GM03348 (cell line): Measurements from ENCODE around the gene SUGCT.
"Not testable (repeated sequence)": the region's sequence is repeated elsewhere in the genome, so short reads cannot be mapped to it uniquely, and the experiment has no call there.

ENCODE experiments used
- DNase-seq: peaks from one replicate; pipeline ENCODE4 v3.0.0; 2012; ENCODE audit warnings: low spot score

Gene SUGCT

DNA sequence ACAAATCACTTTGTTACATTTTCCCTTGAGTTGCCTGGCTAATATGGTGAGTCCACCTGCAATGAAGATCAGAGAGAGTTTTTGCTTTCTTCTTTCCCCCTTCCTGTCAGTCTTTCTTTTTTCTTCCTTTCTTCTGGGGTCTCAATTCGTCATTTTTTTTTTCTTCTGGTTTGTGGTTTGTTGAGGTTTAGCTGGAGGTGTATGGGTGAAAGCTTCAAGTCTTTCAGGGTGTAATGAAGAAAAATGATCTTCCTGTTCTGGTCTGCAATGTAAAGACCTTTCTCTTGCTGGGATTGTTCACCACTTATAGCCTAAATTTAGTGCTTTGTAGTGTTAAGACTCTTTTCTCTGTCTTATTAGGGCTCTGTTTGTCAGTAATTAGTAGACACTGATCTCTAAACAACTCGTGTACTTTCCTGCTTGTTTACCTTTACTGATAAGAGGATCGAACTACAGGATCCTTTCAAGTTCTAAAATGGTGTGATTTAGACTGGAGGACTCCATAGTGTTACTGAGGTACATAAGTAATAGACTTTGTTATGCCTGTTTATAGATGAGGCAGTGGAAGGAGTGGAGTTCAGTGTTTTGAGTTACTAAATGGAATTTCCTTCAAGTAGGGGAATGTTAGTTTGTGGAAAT lies 129.1 kb downstream of the SUGCT start:
- no peak for DNase-seq

DNA sequence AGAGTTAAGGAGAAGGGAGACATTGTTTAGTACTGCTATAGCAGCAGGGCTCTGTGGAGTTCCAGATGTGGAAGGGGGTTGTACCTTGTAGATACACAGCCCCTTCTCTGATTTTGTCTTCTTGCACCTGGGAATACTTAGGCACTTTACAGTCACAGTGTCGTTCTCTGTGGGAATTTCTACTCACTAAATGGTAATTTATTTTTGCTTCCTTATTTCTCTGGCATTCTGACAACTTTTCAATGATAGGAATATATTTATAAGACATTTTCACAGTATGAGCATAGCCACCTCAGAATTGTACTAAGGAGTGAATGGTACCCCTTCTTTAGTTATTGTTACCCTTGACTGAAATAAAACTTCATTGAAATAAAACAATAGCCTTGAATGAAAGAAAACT lies 132.8 kb downstream of the SUGCT start:
- DNase-seq = no peak

DNA sequence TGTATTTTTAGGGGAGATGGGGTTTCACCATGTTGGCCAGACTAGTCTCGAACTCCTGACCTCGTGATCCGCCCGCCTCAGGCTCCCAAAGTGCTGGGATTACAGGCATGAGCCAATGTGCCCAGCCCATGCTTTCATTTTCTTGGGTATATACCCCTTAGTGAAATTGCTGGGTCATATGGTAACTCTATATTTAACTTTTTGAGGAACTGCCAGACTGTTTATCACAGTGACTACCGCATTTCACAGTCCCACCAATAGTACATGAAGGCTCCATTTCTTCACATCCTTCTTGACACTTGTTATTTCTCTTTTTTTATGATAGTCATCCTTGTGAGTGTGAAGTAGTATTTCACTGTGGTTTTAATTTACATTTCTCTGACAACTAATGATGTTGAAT lies 134.0 kb downstream of the SUGCT start:
- not testable (repeated sequence) for DNase-seq

DNA sequence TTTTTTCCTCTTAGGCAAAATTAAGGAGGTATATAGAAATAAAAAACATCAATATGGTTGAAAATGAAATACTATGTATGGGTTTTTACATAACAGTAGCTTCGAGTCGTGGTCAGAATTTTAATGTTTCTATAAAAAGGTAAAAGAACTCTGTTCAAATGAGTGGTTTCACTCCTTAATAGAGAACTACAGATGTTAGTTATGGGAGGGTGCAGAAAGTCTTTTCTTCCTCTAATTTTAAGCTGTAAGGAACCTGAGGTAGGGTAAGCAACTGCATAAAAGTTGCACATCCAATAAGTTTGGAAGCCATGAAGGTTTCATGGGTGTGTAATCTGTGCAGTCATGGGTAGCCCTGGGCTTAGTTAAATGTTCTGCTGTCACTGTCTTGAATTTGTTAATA lies 141.3 kb downstream of the SUGCT start:
- no peak for DNase-seq

DNA sequence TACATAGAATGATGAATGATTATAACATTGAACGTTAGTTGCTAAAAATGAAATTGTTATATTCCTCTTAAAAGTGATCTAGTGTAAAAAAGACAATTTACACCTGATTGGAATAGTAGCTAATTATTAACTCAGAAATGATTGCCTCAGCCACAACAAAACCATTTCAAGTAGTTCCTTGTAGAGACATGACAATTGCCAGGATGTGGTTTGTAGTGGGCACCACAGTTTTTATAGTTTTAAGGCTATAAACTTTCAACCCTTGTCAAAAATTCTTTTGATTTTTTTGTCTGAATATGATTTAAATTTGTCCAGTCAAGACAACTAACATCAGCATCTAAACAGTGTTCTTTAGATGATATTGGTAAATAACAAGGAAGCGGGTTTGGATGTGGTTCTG lies 145.2 kb downstream of the SUGCT start:
- DNase-seq = no peak

DNA sequence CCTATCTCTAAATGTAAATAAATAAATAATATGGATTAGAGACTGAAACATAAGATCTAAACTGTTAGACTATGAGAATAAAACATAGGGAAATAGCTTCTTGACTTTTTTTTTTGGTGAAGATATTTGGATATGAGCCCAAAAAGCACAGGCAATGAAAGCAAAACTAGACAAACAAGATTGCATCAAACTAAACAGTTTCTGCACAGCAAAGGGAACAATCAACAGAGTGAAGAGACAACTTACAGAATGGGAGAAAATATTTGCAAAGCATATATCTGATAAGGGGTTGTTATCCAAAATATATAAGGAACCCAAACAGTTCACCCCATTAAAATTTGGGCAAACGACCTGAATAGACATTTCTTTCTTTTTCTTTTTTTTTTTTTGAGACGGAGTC lies 148.1 kb downstream of the SUGCT start:
- no peak for DNase-seq

DNA sequence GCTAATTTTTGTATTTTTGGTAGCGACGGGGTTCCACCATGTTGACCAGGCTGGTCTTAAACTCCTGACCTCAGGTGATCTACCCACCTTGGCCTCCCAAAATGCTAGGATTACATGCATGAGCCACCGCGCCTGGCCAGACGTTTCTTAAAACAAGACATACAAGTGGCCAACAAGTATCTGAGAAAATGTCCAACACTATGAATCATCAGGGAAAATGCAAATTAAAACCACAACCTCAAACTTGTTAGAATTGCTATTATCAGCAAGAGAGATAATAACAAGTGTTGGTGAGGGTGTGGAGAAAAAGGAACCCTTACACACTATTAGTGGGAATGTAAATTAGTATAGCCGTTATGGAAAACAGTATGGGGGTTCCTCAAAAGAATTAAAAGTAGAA lies 148.6 kb downstream of the SUGCT start:
- no peak for DNase-seq

DNA sequence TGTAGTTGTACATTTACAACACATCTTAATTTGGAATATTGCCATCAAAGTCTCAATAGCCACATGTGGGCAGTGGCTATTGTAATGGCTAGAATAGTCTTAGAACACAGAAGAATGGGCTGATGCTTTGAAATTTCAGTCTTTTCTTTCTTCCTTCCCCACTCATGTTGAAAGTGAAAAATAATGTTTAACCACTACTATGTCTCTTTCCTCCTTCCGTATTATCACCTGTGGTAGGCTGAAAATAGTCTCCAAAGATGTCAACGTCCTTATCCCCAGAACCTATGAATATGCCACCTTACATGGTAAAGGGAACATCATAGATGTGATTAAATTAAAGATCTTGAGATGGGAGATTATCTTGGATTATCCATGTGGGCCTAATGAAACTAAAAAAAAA lies 154.0 kb downstream of the SUGCT start:
- no peak for DNase-seq

DNA sequence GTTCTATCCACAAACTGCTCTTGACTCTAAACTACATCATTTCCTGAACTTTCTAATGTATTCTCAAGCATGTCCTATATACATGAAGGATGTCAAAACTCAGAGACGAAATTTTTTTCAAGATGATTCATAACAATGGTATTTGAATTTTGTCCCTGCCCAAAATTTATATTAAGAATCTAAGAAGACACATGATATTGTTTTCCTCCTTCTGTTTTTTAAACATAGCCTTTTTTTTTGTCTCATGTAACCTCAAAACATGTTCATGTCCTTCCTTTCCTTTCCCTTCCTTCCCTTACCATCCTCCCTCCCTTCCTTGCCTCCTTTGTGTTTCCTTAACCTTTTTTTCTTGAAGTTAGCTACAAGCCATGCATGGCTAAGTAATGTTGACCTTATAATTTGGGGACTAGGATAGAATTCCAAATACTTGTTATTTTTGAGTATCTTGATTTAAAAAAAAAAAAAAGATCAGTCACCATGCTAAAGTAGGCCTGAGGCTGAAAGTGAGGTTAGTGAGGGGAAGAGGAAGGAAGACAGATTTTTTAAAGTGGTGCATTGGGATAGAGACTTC lies 163.0 kb downstream of the SUGCT start:
- peak; percentile 12 for DNase-seq

DNA sequence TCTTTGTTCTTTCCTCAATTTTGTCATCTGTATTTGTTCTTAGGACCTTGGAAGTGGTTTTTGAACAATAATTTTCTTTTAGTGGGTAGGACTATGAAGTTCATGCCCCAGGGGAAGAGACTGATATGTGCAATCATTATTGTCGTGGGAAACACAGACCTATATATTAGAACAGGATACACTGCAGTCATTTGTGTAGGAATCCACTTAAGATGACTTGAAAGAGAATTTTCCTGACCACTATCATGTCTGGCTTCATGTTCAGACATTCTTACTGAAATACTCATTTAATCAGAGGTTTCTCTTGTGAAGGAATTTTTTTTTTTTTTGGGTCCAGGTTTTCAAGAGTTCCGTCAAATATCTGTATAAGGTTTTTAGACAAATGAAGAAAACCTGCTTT lies 163.6 kb downstream of the SUGCT start:
- DNase-seq = peak; percentile 43

DNA sequence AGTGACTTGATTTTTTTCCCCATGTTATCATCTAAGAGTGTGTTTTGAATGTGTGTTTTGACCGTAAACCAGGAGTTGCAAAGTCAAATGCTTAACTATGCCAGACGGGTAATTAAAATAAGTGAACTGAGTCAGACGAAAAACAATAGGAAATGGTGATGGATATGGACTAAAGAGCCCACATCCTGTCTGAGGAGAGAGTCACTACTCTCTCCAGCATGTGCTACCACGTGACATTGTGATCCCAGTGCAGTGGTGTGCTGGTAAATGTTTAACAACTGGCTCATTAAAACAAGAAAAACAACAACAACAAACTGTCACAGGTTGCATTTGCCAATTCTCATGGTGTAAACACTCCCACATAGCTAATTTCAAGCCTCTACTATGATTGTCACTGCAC lies 164.3 kb downstream of the SUGCT start:
- peak; percentile 74 for DNase-seq

DNA sequence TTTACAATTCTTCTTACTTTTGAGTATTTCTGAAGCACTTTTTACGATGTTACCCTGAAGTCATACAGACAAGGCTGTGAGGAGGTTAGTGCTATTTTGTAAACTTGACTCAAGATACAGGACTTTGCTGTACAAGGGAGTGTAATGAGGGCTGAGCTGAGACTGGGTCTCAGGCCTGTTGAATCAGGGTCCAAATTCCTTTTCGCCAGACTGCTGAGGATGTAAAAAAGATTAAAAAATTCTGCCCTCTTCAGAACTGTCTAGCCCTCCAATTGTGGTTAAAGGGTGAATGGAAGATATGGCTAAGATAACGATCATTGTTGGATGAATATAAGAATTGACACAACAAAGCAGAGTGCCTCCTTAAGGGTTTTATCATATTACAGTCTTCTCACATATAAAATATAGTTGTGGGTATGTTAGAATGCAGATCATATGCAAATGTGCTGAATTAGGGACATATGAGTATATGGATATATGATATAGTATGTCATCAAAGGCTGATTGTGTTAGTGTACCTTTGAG lies 165.4 kb downstream of the SUGCT start:
- DNase-seq = no peak

DNA sequence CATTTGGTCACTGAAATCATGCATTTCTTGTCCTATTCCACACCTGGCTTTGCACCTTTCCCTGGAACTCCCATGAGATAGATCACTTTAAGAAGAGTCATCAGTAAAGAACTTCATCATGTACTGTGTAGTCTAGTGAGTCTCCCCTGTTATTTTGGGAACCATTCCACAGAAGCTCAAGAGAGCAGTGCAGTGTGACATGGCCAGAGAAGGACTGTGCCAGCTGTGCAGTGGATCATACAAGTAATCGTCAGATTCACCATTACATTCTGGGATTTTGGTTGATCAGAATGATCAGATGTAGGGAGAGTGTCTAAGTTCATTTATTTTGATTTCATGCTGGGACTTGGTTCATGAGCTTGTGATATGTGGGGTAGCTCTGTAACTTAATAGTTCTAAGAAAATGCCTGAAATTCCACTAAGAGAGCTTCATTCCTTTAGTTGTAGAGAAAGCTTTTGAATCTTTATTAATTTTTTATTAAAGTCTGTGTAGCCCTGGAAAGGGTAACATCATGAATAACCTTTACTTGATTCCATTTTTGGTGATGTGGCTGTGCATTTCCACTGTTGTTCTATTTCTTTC lies 166.8 kb downstream of the SUGCT start:
- DNase-seq = peak; percentile 29

DNA sequence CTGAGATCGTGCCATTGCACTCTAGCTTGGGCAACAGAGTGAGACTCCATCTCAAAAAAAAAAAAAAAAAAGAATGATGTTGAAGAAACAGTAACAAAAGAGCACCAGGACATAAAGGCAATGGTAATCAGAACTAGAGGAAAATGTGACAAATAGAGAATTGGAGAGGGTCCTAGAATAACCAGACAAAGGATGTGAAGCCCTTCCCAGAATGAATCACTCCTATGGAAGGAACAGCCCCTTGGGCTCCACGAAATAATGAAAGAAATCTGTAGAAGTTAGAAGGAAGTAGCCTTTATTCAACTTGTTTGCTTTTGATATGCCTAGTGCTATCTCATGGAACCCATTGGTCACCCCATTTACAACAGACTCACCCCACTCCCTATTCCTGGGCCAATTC lies 169.2 kb downstream of the SUGCT start:
- no peak for DNase-seq

DNA sequence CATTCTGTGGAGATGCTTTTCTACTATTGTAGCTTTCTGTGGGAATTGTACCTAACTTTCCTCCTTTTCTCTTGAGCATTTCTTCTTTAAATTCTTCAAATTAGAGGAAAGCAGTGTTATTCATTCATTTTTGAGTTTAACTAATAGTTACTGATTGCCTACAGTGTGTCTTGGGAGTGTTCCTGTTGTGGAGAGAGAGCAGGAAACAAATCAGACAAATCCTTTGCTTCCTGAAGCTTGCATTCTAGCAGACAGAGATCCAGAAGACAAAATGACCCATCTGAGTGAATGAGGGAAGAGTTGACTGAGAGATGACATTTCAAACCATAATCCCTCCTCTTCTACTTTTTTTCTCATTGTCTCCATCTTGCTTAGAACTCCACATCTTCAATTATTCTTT lies 170.4 kb downstream of the SUGCT start:
- no peak for DNase-seq

DNA sequence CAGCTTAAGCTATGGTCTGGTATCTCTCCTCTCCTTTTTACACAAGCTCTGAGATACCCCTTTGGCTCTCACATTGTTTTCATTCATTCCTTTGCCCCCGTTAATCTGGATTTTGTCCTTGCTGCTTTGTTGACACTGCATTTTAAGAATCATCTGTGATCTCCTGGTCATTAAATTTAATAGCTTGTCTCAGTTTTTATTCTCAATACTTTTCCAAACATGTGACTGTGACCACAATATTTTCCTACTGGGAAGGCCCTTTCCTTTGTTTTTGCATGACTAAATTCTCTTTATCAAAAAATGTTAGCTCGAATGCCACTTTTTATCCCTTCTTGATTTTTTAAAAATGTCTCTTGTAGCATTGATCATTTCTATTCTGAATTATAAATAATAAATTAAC lies 171.2 kb downstream of the SUGCT start:
- DNase-seq = no peak

DNA sequence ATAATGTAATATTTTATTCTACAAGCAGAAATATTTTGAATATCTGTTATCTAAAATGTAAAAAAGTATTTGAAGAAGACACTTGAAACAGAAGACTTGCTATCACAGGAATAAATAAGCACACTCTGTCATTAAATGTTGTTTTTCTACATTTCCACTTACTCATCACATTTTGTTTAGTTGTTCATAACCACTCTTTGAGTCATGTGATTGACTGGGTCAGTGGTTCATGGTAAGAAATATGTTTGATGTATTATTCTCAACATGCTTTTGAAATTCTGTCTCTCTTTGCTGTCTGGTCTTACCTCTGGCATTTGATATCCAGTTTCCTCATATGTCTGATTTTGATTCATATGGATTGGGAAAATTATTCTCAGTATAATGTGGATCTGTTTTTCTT lies 171.8 kb downstream of the SUGCT start:
- DNase-seq = peak; percentile 48

DNA sequence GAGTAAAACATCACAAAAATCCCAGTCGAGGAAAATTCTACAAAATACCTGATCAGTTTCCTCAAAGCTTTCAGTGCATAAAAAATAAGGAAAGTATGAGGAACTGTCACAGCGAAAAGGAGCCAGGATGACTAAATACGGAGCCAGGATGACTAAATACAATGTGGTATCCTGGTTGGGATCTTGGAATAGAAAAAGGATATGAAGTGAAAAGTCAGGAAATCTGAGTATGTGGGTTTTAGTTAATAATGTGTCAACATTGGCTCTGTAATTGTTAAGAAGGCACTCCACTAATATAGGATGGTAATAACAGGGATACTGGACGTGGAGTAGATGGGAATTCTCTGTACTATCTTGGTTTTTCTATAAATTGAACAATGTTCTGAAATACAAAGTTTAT lies 175.5 kb downstream of the SUGCT start:
- DNase-seq = peak; percentile 17

DNA sequence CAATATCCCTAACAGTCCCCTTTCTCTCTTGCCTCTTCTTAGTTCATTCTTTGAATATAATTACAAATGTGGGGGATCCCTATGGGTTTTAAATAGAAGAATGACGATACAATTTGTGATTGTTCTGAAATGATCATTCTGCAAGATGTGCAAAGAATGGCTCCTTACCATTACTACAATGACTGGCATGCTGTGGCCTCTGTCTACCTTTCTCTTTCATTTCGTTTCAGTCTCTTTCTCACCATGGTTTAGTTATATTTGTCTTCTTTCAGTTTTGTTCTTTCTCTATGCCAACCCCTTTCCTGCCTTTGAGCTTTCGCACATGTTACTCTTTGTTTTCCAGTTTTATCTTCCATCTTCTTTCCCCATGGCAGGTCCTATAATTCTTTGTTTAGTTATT lies 176.5 kb downstream of the SUGCT start:
- no peak for DNase-seq

DNA sequence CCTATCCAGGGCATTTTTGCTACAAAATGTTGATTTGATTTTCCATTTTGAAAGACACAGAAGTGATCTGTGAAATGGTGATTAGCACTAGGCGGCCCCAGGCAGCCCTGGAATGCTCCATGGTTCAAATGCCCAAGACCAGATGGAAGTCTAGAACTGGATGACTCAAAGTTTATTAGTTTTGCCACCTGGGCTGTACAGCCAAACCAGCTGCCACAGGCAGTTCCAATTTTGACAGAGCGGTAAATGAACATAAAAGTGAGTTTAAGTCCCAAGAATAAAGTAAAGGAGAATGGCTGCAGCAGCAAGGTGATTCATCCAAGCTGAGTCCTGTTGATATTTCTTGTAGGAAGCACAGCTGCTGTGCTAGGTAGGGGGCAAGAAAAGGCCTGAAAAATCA lies 180.5 kb downstream of the SUGCT start:
- DNase-seq = no peak

DNA sequence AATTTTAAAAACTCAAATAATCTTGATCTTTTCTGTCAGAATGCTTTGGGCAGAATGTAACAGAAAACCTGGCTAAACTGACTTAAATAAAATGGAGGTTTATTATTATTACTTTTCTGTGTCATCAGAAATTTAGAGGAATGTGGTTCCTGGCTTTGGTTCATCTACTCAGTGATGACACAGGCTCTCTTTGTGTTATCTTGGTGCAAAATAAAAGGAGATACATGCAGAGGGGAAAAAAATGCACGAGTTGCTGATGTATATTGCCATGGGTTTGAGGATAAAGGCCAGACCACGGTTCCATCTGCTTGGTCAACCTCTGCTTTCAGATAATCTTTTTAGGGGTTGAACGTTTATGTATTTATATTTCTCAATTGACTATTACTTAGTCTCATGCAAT lies 181.4 kb downstream of the SUGCT start:
- no peak for DNase-seq

DNA sequence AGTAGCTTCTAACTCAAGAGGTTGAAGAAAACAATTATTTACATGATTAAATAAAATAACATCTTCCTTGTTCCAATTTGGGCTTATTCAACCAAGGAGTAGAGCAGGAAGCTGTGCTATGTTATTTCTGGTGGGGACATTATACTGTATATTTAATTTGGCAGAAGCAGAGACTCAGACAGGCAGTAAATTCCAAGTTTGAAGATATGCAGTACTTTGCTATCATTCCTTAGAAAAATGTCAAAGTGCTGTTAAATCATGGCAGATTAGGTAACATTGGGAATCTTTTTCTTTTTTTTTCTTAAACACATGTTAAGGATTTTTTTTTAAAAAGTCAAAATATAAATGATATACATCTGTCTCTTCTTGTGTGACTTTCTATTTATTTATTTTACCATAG lies 190.1 kb downstream of the SUGCT start:
- DNase-seq = peak; percentile 35

DNA sequence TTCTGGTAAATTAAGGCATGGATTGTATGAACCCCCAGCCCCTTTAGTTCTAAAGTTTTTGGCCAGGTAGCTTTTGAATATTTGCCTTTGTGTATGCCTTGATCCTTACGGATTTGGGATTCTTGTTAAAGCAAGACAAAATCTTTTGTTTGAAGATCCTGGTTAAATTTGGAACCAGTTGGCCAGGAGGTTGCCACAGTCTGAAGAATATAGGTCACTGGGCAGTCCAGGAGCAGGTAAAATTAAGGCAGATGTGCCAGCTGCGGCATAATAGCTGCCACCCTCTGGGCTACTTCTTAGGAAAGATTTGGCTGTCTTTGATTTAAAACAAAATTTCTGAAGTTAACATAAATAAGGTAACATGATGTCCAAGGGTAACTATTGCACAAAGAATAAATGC lies 192.3 kb downstream of the SUGCT start:
- no peak for DNase-seq

DNA sequence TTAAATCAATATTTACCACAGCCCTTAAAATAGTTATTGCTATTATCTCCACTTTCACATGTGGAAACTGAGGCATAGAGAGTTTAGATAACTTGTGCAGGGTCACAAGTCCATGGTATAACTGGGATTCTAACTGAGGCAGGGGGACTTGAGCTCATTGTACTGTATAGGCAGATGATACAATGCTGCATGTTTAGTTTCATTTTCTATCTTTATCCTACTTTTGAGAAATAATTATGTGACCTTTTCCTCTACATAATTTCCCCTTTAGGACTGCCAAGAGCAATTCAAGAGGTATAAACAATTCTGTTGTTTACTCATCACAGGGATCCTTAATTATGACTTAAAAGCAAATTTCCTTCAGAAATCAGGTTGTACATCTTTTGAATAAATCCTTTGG lies 193.1 kb downstream of the SUGCT start:
- DNase-seq = no peak
